Measurements from ENCODE around the gene LHFPL5.

DNA sequence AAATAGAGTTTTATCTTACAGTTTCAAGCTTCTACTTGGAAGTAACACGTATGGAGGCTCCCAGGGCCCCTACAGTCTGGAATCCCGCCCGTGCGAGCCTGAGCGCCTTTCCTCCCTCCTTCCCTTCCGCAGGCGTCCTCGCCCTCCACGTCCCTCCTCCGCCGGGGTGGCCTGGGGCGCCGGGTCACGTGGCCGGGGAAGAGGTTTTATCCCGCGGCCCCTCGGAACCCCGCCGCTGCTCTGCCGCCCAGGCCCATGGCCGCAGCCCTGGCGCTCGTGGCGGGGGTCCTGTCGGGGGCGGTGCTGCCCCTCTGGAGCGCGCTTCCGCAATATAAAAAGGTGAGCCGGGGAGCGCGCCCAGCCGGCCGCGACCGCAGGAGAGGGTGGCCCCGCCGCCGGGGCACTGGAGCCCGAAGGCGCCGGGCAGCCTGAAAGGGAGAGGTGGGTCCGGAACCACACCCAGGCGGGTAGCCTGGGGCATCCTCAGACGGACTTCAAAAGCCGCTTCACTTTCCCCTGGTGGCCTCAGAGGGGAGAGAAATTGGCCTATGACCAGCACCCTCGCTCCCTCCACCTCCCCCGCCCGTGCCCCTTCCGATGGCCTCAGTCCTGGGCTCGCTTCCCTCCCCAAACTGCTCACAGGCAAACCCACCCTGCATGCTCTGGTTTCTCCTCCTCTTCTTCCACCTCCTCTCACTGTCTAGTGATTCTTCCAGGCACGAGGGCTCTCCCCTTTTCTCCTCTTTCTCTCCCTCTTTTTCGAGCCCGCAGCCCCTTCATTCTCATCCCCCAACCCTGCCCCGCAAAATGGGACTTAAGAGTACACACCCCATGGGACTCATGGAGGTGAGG, 28.6 kb upstream of the LHFPL5 start, which contains the start of gene CLPSL2:
- TF ChIP-seq CTCF (IDR thresholded peaks at IDR 0.05) (no peak), POLR2A (IDR thresholded peaks at IDR 0.05) (no peak)

Data from thyroid gland (tissue), 4 donors.